ACC112 (cell line): ENCODE data around the gene FBXL17.

Source experiments
- H2AFZ ChIP-seq: fragments of 200-600 bp; sonication (generic); one replicate; pipeline ENCODE4 v1.6.0; 2017; ENCODE audit warnings: antibody characterized with exemption, low read length; ENCODE audit not compliant: unreplicated experiment
- H3K27ac ChIP-seq: fragments of 200-600 bp; sonication (generic); 2 replicates; pipeline ENCODE4 v1.5.1; 2014; ENCODE audit warnings: low read depth, mild to moderate bottlenecking, antibody characterized with exemption, low read length, moderate library complexity
- H3K27me3 ChIP-seq: fragments of 200-600 bp; sonication (generic); 2 replicates; pipeline ENCODE4 v1.6.1; 2014; ENCODE audit warnings: mild to moderate bottlenecking, antibody characterized with exemption, low read length, moderate library complexity, mixed read lengths; ENCODE audit not compliant: insufficient read depth
- H3K36me3 ChIP-seq: fragments of 200-600 bp; sonication (generic); 2 replicates; pipeline ENCODE4 v1.6.1; 2016; ENCODE audit warnings: mild to moderate bottlenecking, antibody characterized with exemption, low read length, moderate library complexity, mixed read lengths; ENCODE audit not compliant: insufficient read depth
- H3K4me1 ChIP-seq: fragments of 200-600 bp; sonication (generic); one replicate; pipeline ENCODE4 v1.6.1; 2016; ENCODE audit warnings: low read length, mixed read lengths; ENCODE audit not compliant: insufficient read depth, unreplicated experiment, control insufficient read depth
- H3K4me3 ChIP-seq: fragments of 200-600 bp; sonication (generic); 2 replicates; pipeline ENCODE4 v1.5.1; 2014; ENCODE audit warnings: mild to moderate bottlenecking, low read depth, low read length
- H3K79me2 ChIP-seq: fragments of 200-600 bp; sonication (generic); one replicate; pipeline ENCODE4 v1.6.0; 2016; ENCODE audit warnings: low read length; ENCODE audit not compliant: control insufficient read depth, unreplicated experiment, insufficient read depth

FBXL17 gene

DNA sequence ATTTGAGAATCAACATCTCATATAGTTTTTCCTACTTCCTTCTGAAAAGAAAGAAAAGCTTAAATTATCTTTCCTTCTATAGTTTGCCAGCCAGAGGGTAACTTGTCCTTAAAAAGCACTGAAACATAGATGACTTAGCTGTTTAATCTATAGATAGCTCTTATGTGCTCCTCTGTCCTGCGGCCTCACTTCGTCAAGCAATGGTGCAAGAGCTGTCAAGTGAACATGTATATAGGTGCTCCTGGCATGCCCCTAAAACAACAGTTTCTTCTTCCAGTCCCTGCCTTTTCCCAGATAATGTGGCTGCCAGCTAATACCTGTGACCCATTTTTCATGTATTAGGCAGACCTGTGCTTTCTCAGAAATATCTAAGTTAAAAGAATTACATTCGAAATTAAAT lies 423.5 kb downstream of the FBXL17 start:
- Histone ChIP-seq H3K4me1 (no peaks in the 10 kb centered on the region), H3K27ac (no peak overlapping the region), H2AFZ (no peak overlapping the region), H3K79me2 (no peaks in the 10 kb centered on the region), H3K36me3 (no peaks in the 10 kb centered on the region), H3K4me3 (no peak overlapping the region), H3K27me3 (no peaks in the 10 kb centered on the region)

DNA sequence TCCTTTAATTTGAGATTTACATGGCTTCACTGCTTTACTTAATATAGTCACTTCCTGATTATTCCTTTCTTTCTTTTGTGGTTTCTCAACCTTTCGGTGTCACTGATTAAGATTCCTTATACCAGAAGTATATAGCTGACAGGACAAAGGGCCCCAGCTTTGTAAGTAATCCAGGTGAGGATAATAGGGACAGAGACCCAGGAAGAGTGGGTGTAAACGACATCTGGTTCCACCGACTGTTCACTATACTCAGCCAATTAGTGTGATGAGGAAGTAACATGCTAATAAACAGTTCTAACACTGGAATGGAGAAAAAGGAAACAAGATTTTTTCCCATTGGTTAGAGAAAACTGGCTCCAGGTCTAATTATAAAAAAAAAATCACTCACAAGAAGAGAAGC lies 424.8 kb downstream of the FBXL17 start:
- Histone ChIP-seq H2AFZ (no peak overlapping the region), H3K79me2 (no peaks in the 10 kb centered on the region), H3K4me1 (no peaks in the 10 kb centered on the region), H3K27me3 (no peaks in the 10 kb centered on the region), H3K27ac (no peak overlapping the region), H3K36me3 (no peaks in the 10 kb centered on the region), H3K4me3 (no peak overlapping the region)

DNA sequence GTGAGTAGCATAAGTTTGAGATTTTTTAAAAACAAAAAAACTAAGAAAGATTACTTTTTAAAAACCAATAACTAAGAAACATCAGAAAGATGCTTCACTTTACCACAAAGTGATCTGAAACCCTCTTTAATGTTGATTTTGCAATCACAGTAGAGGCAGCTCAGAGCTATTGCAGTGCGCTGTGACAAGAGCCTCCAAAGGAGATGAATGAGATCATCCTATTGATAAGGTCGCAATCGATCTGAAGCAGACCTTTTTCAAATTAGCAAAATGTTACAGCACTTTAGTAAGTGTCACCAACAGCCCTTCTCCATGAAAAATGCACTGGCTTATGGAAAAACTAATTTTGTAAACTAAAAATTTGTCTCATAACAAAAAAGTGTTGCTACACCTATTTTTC lies 426.6 kb downstream of the FBXL17 start:
- no peak overlapping the region for H2AFZ ChIP-seq
- H3K4me1 ChIP-seq, result no peaks in the 10 kb centered on the region
- no peaks in the 10 kb centered on the region for H3K27me3 ChIP-seq
- H3K79me2 ChIP-seq, result no peaks in the 10 kb centered on the region
- H3K36me3 ChIP-seq, result no peaks in the 10 kb centered on the region
- no peak overlapping the region for H3K27ac ChIP-seq
- H3K4me3 ChIP-seq, result no peak overlapping the region

DNA sequence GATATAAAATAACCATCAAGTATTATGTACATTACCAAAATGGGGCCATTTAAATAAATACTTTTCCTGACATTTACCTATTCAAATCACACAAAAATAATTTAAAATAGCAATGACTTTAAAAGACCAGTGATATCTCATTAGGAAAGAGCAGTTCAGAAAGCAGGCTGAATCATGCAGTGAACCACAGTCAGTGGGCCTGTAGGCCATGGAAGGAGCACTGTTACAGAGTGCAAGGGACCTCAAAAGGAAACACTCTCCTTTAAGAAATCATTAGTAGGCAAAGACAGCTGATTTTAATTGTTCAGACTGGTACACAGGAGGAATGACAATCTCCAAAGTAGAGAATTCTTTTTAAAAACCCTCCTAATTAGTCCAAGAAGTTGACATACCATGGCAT lies 427.6 kb downstream of the FBXL17 start:
- H3K4me3 ChIP-seq, result no peak overlapping the region
- no peaks in the 10 kb centered on the region for H3K27me3 ChIP-seq
- no peaks in the 10 kb centered on the region for H3K4me1 ChIP-seq
- no peaks in the 10 kb centered on the region for H3K79me2 ChIP-seq
- H3K27ac ChIP-seq, result no peak overlapping the region
- H2AFZ ChIP-seq, result no peak overlapping the region
- H3K36me3 ChIP-seq, result no peaks in the 10 kb centered on the region

DNA sequence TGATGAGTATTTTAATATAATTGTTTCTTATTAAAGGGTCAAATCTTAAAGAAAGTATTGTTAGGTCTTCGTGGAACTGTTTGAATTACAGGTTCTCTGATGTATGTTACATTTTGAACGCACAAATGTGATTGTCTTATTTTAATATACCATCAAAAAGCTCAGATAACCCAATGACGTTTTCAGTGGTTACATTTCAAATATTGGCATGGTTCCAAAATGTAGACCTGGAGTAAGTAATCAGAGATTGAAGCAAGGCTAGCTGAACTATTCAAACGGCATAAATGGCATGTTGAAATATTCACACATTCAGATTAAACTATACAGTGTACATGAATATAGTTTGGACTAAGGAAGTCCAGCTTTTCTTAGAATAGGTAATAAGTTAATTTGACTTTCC lies 429.4 kb downstream of the FBXL17 start:
- Histone ChIP-seq H3K79me2 (no peaks in the 10 kb centered on the region), H2AFZ (no peak overlapping the region), H3K4me3 (no peak overlapping the region), H3K4me1 (no peaks in the 10 kb centered on the region), H3K27me3 (no peaks in the 10 kb centered on the region), H3K36me3 (no peaks in the 10 kb centered on the region), H3K27ac (no peak overlapping the region)

DNA sequence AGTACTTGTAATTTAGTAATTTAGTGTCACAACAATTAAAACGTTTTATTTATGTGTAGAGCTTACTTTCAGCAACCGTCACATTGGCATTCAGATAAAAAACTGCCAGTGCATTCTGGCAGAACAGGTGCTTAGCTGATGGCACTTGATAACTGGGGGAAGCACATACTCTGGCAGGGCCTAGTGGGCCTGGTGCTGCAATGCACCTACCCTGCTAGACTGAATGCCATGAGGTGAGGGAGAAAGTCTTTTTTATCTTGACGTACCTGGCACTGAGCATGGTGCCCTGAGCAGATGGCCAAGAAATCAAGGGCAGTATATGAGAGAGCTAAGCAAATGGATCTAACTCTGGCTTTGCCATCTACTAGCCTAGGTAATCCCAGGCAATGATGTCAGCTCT lies 430.6 kb downstream of the FBXL17 start:
- Histone ChIP-seq H3K4me3 (no peak overlapping the region), H3K79me2 (no peaks in the 10 kb centered on the region), H3K27ac (no peak overlapping the region), H3K4me1 (no peaks in the 10 kb centered on the region), H3K27me3 (no peaks in the 10 kb centered on the region), H3K36me3 (no peaks in the 10 kb centered on the region), H2AFZ (no peak overlapping the region)

DNA sequence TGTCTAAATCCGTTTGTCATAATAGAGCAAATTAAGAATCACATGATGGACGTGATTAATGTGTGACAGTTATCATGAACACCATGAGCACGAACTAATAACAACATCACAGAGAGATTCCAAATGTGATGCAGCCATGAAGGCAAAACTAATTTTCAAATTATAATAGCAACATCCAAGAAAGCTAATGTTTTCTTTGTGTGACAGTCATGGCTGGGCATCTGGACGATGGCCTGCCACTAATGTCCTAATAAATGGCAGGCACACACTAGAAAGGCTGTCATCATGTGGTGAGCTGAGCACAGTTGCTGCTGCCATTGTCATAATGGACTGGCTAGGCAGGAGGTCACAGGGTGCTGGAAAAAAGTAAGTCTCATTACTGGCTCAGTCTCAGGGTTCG lies 431.1 kb downstream of the FBXL17 start:
- Histone ChIP-seq H3K27me3 (no peaks in the 10 kb centered on the region), H3K4me1 (no peaks in the 10 kb centered on the region), H3K4me3 (no peak overlapping the region), H3K36me3 (no peaks in the 10 kb centered on the region), H3K27ac (no peak overlapping the region), H2AFZ (no peak overlapping the region), H3K79me2 (no peaks in the 10 kb centered on the region)

DNA sequence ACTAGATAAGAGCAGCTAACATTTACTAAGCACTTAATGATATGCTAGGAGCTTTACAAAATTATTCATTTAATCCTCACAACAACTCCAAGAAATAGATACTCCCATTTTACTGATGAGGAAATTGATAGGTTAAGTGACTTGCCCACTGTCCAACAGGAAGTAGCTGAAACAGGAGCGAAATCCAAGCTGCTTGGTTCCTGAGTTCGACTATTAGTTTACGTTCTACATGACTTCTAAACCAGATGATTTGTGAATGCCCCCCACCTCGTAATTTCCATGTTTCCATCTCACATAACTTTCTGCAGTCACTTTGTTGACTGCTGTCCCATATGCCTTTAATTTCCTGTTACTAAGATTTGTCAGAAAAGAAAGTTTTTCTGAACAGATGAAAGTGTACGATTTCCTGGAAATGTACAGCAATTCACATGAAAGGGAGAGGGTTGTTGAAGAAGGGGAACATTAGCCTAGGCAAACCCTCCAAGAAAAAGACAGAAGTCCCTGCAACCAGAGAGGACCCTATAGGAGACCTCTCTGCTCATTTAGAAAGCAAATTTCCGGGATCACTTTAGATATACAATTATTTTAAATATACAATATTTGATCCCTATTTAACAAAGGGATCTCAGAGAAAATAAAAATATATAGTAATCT lies 432.1 kb downstream of the FBXL17 start:
- no peaks in the 10 kb centered on the region for H3K27me3 ChIP-seq
- no peak overlapping the region for H3K4me3 ChIP-seq
- H3K79me2 ChIP-seq, result no peaks in the 10 kb centered on the region
- H3K4me1 ChIP-seq, result no peaks in the 10 kb centered on the region
- H3K36me3 ChIP-seq, result no peaks in the 10 kb centered on the region
- H3K27ac ChIP-seq, result no peak overlapping the region
- H2AFZ ChIP-seq, result no peak overlapping the region

DNA sequence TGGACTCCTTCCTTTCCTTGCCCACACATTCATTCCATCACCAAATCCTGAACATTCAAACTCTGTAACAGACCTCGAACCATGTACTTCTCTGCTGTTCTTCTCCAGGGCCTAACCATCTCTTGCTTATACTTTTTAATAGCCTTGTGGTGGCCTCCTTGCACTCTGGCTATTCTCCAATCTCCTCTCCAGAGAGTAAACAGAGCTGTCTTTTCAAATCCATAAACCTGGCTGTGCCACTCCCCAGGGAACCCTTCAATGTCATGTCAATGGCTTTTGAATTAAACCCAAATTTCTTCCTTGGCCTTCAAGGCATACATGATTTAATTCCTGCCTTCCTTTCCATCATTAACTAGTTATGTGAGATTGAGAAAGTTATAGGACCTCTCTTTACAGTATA lies 433.5 kb downstream of the FBXL17 start:
- Histone ChIP-seq H3K27me3 (no peaks in the 10 kb centered on the region), H3K79me2 (no peaks in the 10 kb centered on the region), H2AFZ (no peak overlapping the region), H3K27ac (no peak overlapping the region), H3K36me3 (no peaks in the 10 kb centered on the region), H3K4me3 (no peak overlapping the region), H3K4me1 (no peaks in the 10 kb centered on the region)

DNA sequence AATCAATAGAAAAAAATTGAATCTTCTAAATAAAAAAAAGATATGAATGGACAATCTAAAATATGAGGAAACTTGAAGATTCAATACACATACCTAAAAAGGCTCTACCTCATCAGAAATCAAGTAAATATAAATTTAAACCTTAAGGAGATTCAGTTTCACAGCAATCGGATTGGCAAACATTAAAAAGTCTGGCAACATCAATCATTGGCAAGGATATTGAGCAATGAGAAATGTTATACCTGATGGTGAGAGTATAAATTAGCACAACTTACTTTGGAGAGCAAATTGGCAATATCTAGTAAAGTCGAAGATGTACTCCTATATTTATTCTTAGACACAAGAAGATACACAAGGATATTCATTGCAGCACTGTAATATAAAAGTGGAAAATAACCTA lies 436.8 kb downstream of the FBXL17 start:
- no peaks in the 10 kb centered on the region for H3K27me3 ChIP-seq
- H3K4me1 ChIP-seq, result no peaks in the 10 kb centered on the region
- no peak overlapping the region for H3K4me3 ChIP-seq
- no peak overlapping the region for H3K27ac ChIP-seq
- no peak overlapping the region for H2AFZ ChIP-seq
- no peaks in the 10 kb centered on the region for H3K36me3 ChIP-seq
- H3K79me2 ChIP-seq, result no peaks in the 10 kb centered on the region

DNA sequence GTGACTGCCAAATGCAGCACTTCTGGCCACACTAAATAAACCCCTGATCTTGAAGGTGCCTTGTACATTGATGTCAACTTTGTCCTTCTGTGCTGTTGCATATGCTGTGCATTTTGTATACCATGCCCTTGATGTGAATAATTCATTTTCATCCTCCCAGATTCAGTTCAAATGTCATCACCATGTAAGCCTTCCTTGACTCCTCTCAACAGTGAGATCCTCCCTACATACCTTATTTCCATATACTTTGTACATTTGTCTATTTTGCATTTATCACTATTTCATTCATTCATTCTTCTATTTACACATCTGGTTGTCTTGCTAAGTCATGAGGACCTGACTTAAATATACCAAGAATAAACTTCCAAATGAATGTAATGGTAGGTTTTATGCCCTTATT lies 438.0 kb downstream of the FBXL17 start:
- H3K4me3 ChIP-seq, result no peak overlapping the region
- H3K27ac ChIP-seq, result no peak overlapping the region
- H3K79me2 ChIP-seq, result no peaks in the 10 kb centered on the region
- H3K27me3 ChIP-seq, result no peaks in the 10 kb centered on the region
- no peaks in the 10 kb centered on the region for H3K4me1 ChIP-seq
- H3K36me3 ChIP-seq, result no peaks in the 10 kb centered on the region
- no peak overlapping the region for H2AFZ ChIP-seq
